CD14-positive monocyte (primary cell): ENCODE measurements around the gene VCX3A. TPM values are rescaled to one million over a fixed set of nuclear protein-coding genes. Genes with fewer than 3 reads are reported as not detected.
"Not testable (repeated sequence)": the region's sequence is repeated elsewhere in the genome, so short reads cannot be mapped to it uniquely, and the experiment has no call there.

Source experiments
- DNase-seq, 3 donors: peaks; one replicate each; pipeline ENCODE4 v3.0.0-alpha.2; 2011 to 2022
- H2AFZ ChIP-seq: 2 replicates; pipeline ENCODE4 v1.6.0; 2012; ENCODE audit warnings: mild to moderate bottlenecking, low read depth, low read length, inconsistent platforms; ENCODE audit not compliant: insufficient read depth, poor library complexity, severe bottlenecking
- H3K27ac ChIP-seq, 2 donors: 1 replicate in 1 of 2; 2 replicates in 1 of 2; pipeline ENCODE4 v1.5.1; 2012 to 2013; ENCODE audit warnings: low read length in 2 of 2, control low read depth in 1 of 2, inconsistent platforms in 1 of 2, low read depth in 1 of 2, mild to moderate bottlenecking in 1 of 2
- H3K27me3 ChIP-seq, 2 donors: one replicate each; pipeline versions ENCODE4 v1.6.0 to v1.6.1; 2011 to 2013; ENCODE audit warnings: low read length in 2 of 2; ENCODE audit not compliant: control insufficient read depth in 2 of 2, insufficient read depth in 2 of 2
- H3K36me3 ChIP-seq, 2 donors: replicated peaks in 1 of 2; 1 replicate in 1 of 2; 2 replicates in 1 of 2; pipeline versions ENCODE4 v1.5.1 to v1.6.1; 2012 to 2013; ENCODE audit warnings: low read length in 2 of 2, control low read depth in 1 of 2, inconsistent platforms in 1 of 2, mild to moderate bottlenecking in 1 of 2; ENCODE audit not compliant: insufficient read depth in 2 of 2, control insufficient read depth in 1 of 2
- H3K4me1 ChIP-seq, 2 donors: 1 replicate in 1 of 2; 2 replicates in 1 of 2; pipeline versions ENCODE4 v1.5.1 to v1.6.1; 2012 to 2013; ENCODE audit warnings: low read length in 2 of 2, control low read depth in 1 of 2, inconsistent platforms in 1 of 2, mild to moderate bottlenecking in 1 of 2, moderate library complexity in 1 of 2; ENCODE audit not compliant: insufficient read depth in 2 of 2, control insufficient read depth in 1 of 2
- H3K4me2 ChIP-seq: replicated peaks from 2 replicates; pipeline ENCODE3; 2012; ENCODE audit warnings: low read length, moderate library complexity, mild to moderate bottlenecking; ENCODE audit not compliant: poor library complexity, severe bottlenecking; ENCODE audit errors: extremely low read depth
- H3K4me3 ChIP-seq, 3 experiments: fragments of 200-600 bp in 1 of 3; sonication (generic) in 1 of 3; replicated peaks in 1 of 3; 1 replicate in 2 of 3; 2 replicates in 1 of 3; pipeline ENCODE4 v1.5.1; 2011 to 2013; ENCODE audit warnings: low read length in 3 of 3, mild to moderate bottlenecking in 3 of 3, control low read depth in 2 of 3, low read depth in 2 of 3, inconsistent platforms in 1 of 3, moderate library complexity in 1 of 3
- H3K79me2 ChIP-seq: 2 replicates; pipeline ENCODE4 v1.6.0; 2012; ENCODE audit warnings: mild to moderate bottlenecking, control low read depth, inconsistent platforms, low read length, moderate library complexity; ENCODE audit not compliant: insufficient read depth
- H3K9ac ChIP-seq: 2 replicates; pipeline ENCODE4 v1.6.0; 2017; ENCODE audit warnings: low read length, mild to moderate bottlenecking; ENCODE audit not compliant: insufficient read depth, poor library complexity, severe bottlenecking
- H3K9me3 ChIP-seq, 2 donors: replicated peaks in 1 of 2; 1 replicate in 1 of 2; 2 replicates in 1 of 2; pipeline versions ENCODE4 v1.5.1 to v1.6.1; 2012 to 2013; ENCODE audit warnings: low read length in 2 of 2, control low read depth in 1 of 2; ENCODE audit not compliant: control insufficient read depth in 1 of 2, insufficient read depth in 1 of 2
- H4K20me1 ChIP-seq: 2 replicates; pipeline ENCODE4 v1.6.0; 2012; ENCODE audit warnings: mild to moderate bottlenecking, low read length, control low read depth, moderate library complexity; ENCODE audit not compliant: insufficient read depth
- H3K27ac Mint-ChIP-seq, 7 donors: one replicate each; pipeline ENCODE4 v1.8.0; 2020; ENCODE audit warnings: mild to moderate bottlenecking in 7 of 7, mixed read lengths in 7 of 7, moderate library complexity in 6 of 7, inconsistent platforms in 2 of 7
- H3K27me3 Mint-ChIP-seq, 3 donors: one replicate each; pipeline ENCODE4 v1.8.0; 2021 to 2022; ENCODE audit warnings: low read depth in 3 of 3, mild to moderate bottlenecking in 3 of 3, mixed read lengths in 3 of 3, moderate library complexity in 3 of 3, inconsistent platforms in 1 of 3
- H3K36me3 Mint-ChIP-seq, 2 donors: one replicate each; pipeline ENCODE4 v1.8.0; 2020; ENCODE audit warnings: mixed read lengths in 2 of 2, inconsistent platforms in 1 of 2, mild to moderate bottlenecking in 1 of 2
- H3K4me1 Mint-ChIP-seq: one replicate; pipeline ENCODE4 v1.8.0; 2020; ENCODE audit warnings: mild to moderate bottlenecking, mixed read lengths
- H3K4me3 Mint-ChIP-seq, 2 donors: one replicate each; pipeline ENCODE4 v1.8.0; 2020; ENCODE audit warnings: mild to moderate bottlenecking in 2 of 2, mixed read lengths in 2 of 2, moderate library complexity in 1 of 2
- H3K9me3 Mint-ChIP-seq, 7 donors: one replicate each; pipeline ENCODE4 v1.8.0; 2020 to 2022; ENCODE audit warnings: mixed read lengths in 7 of 7, mild to moderate bottlenecking in 6 of 7, moderate library complexity in 6 of 7, inconsistent platforms in 2 of 7
- CTCF ChIP-seq: fragments of 200-600 bp; IDR thresholded peaks from one replicate; pipeline ENCODE4 v1.8.0; 2022; ENCODE audit warnings: antibody characterized with exemption, mild to moderate bottlenecking
- WGBS: methylation state at CpG from one replicate; pipeline ENCODE4 v1.1.5; 2013; ENCODE audit warnings: missing lambda C conversion rate; ENCODE audit not compliant: insufficient coverage; 5-methylcytosine and 5-hydroxymethylcytosine counted together
- intact Hi-C, 2 donors: fragments of 100-400 bp; cut with micrococcal nuclease; formaldehyde crosslinking; loops; one replicate each; pipeline versions ENCODE4 v1.15.0 to v1.15.1; 2023
- polyA minus RNA-seq: library from RNA; depleted of rRNA, polyadenylated mRNA; stranded (reverse); fragments of >200 nt; gene quantifications from 2 replicates; pipeline ENCODE4 v1.2.3, GENCODE V29; 2012
- polyA plus RNA-seq, 3 donors: library from polyadenylated mRNA; depleted of rRNA in 1 of 3; unstranded in 2 of 3; stranded (reverse) in 1 of 3; fragments of 300-500 nt in 2 of 3; fragments of >200 nt in 1 of 3; fragmentation: Illumina TruSeq in 2 of 3; gene quantifications; 1 replicate in 2 of 3; 2 replicates in 1 of 3; pipeline ENCODE4 v1.2.3, GENCODE V29; 2012 to 2021
- total RNA-seq, 12 experiments: library from RNA in 1 of 12; stranded (reverse) in 1 of 12; fragments of 120-200 nt in 1 of 12; gene quantifications; one replicate each; pipeline ENCODE4 v1.2.4 and lab custom pipeline; 2013 to 2026; ENCODE audit warnings: mixed read lengths in 6 of 12, inconsistent platforms in 1 of 12

Gene VCX3A
- not detected for total RNA-seq (2013)
- not detected for polyA plus RNA-seq
- polyA minus RNA-seq = 0.28 TPM in 1 of 2 replicates, not detected in the other
- 0 reads per million in 11 experiments for total RNA-seq (lab: John Stamatoyannopoulos, UW)

GRCh38 chrX:6535018-6535417, at the start of gene VCX3A:
Gene VCX3A, minus strand, starts transcription at chrX:6535118. Its CDS starts 621 bp downstream, at chrX:6534497.
- H3K27ac Mint-ChIP-seq, H3K9me3 Mint-ChIP-seq, H3K27me3 Mint-ChIP-seq, H3K79me2 ChIP-seq, H3K4me3 Mint-ChIP-seq, H3K27ac ChIP-seq, H2AFZ ChIP-seq, H3K36me3 ChIP-seq, H4K20me1 ChIP-seq, H3K4me3 ChIP-seq, H3K36me3 Mint-ChIP-seq, H3K4me1 Mint-ChIP-seq, H3K9me3 ChIP-seq, H3K4me1 ChIP-seq, DNase-seq, H3K27me3 ChIP-seq, intact Hi-C loops, H3K9ac ChIP-seq, H3K4me2 ChIP-seq: not testable (repeated sequence)
- WGBS = no CpG with 5 or more reads among the region's 1 CpG

GRCh38 chrX:6574762-6575161, 39.8 kb upstream of the VCX3A start:
- no peaks in the 10 kb centered on the region for H3K9me3 ChIP-seq
- TF ChIP-seq CTCF = no peak
- intact Hi-C loops = no loop called here
- H3K9ac ChIP-seq = no peak overlapping the region
- Mint-ChIP-seq H3K36me3 (no peaks in the 10 kb centered on the region), H3K27me3 (peaks cover 0 to 1% (median 0%) of the 10 kb centered on the region in 3 donors), H3K27ac (no peak overlapping the region), H3K4me3 (no peak overlapping the region), H3K4me1 (no peaks in the 10 kb centered on the region), H3K9me3 (peaks cover 0 to 2% (median 0%) of the 10 kb centered on the region in 7 donors)
- no peaks in the 10 kb centered on the region for H3K79me2 ChIP-seq
- H3K4me1 ChIP-seq = no peaks in the 10 kb centered on the region
- no peak overlapping the region for H3K4me2 ChIP-seq
- no peak overlapping the region for H2AFZ ChIP-seq
- no peaks in the 10 kb centered on the region for H3K36me3 ChIP-seq
- H4K20me1 ChIP-seq = no peaks in the 10 kb centered on the region
- H3K27ac ChIP-seq = no peak overlapping the region
- H3K27me3 ChIP-seq = no peaks in the 10 kb centered on the region
- 80% methylated on average over 1 of the region's 5 CpGs for WGBS
- no peak for DNase-seq
- H3K4me3 ChIP-seq = no peak overlapping the region
